K562 (cell line): ENCODE results near the gene POLDIP3. TPM values are rescaled to one million over a fixed set of nuclear protein-coding genes. Genes with fewer than 3 reads are reported as not detected.

Source experiments
- MTA1 ChIP-seq: fragments of 450-650 bp; IDR thresholded peaks from 2 replicates; pipeline ENCODE4 v1.6.1; 2017; ENCODE audit warnings: borderline replicate concordance
- NCOA2 ChIP-seq, 2 experiments: fragments of 450-650 bp; IDR thresholded peaks; 2 replicates each; pipeline ENCODE4 v1.6.1; 2018; ENCODE audit warnings: mild to moderate bottlenecking in 2 of 2, moderate library complexity in 1 of 2; ENCODE audit not compliant: partially characterized antibody in 2 of 2
- NFATC3 ChIP-seq: fragments of 450-650 bp; IDR thresholded peaks from 2 replicates; pipeline ENCODE4 v1.6.1; 2017; ENCODE audit warnings: mild to moderate bottlenecking
- PHF8 ChIP-seq: fragments of 200-600 bp; sonication (generic); IDR thresholded peaks from 2 replicates; pipeline ENCODE4 v1.6.1; 2012; ENCODE audit warnings: mixed run types, mild to moderate bottlenecking, inconsistent platforms, low read length, moderate library complexity, borderline replicate concordance
- RBM34 ChIP-seq: fragments of 200-400 bp; formaldehyde crosslinking; IDR thresholded peaks from 2 replicates; pipeline ENCODE4 v1.6.1; 2018; ENCODE audit warnings: low read length, borderline replicate concordance; ENCODE audit not compliant: insufficient read depth
- SIN3A ChIP-seq, 2 experiments: fragments of 150-350 bp in 1 of 2; IDR thresholded peaks; 2 replicates each; pipeline ENCODE4 v1.6.1; 2011 to 2016; ENCODE audit warnings: borderline replicate concordance in 2 of 2, low read depth in 2 of 2, low read length in 2 of 2, mild to moderate bottlenecking in 2 of 2, moderate library complexity in 2 of 2; ENCODE audit not compliant: control insufficient read depth in 1 of 2
- SMARCC2 ChIP-seq: fragments of 450-650 bp; IDR thresholded peaks from 2 replicates; pipeline ENCODE4 v1.6.1; 2017; ENCODE audit warnings: antibody characterized with exemption, moderate library complexity, mild to moderate bottlenecking, low read depth
- SNRNP70 ChIP-seq: fragments of 200-400 bp; formaldehyde crosslinking; optimal IDR thresholded peaks from 2 replicates; pipeline ENCODE3; 2017; ENCODE audit warnings: low read depth, low read length
- TSHZ1 ChIP-seq: fragments of 250-450 bp; sonication (Bioruptor Pico); IDR thresholded peaks from 2 replicates; pipeline ENCODE4 v1.4.0; 2020; ENCODE audit warnings: mild to moderate bottlenecking, moderate library complexity
- U2AF2 ChIP-seq: fragments of 200-400 bp; formaldehyde crosslinking; optimal IDR thresholded peaks from 2 replicates; pipeline ENCODE3; 2017; ENCODE audit warnings: low read depth, mild to moderate bottlenecking, low read length
- XRCC4 ChIP-seq: IDR thresholded peaks from one replicate; pipeline ENCODE4 v1.6.1; 2011; ENCODE audit not compliant: insufficient read depth, insufficient read length; ENCODE audit errors: extremely low read depth
- ZNF311 ChIP-seq: fragments of 250-450 bp; sonication (Bioruptor Pico); IDR thresholded peaks from 2 replicates; pipeline ENCODE4 v1.4.0; 2020; ENCODE audit warnings: mild to moderate bottlenecking, moderate library complexity
- ZNF318 ChIP-seq, 2 experiments: fragments of 450-650 bp; IDR thresholded peaks; 2 replicates each; pipeline ENCODE4 v1.6.1; 2016; ENCODE audit warnings: mild to moderate bottlenecking in 2 of 2, borderline replicate concordance in 1 of 2, low read depth in 1 of 2, moderate library complexity in 1 of 2
- ZNF384 ChIP-seq: IDR thresholded peaks from 2 replicates; pipeline ENCODE4 v1.6.1; 2012; ENCODE audit warnings: low read depth, low read length, improper control_type of control experiment
- ZNF76 ChIP-seq: fragments of 250-450 bp; sonication (Bioruptor Pico); IDR thresholded peaks from 2 replicates; pipeline ENCODE4 v1.4.0; 2020; ENCODE audit warnings: mild to moderate bottlenecking, moderate library complexity, borderline replicate concordance
- polyA plus RNA-seq, 8 experiments: library from polyadenylated mRNA; depleted of rRNA in 4 of 8; stranded (reverse) in 5 of 8; unstranded in 3 of 8; fragments of >200 nt; fragmentation: Nextera tagmentation in 2 of 8; fragmentation: Illumina TruSeq in 1 of 8; extraction: Ambion mirVana in 2 of 8; extraction: Trizol in 1 of 8; gene quantifications; 2 replicates each; pipeline versions ENCODE4 v1.2.1 to v1.2.3, GENCODE V29; 2011 to 2014; ENCODE audit warnings: inconsistent platforms in 1 of 8, missing spikeins in 1 of 8
- total RNA-seq, 7 experiments: library from RNA; depleted of rRNA in 6 of 7; stranded (reverse); fragments of >200 nt in 6 of 7; fragmentation: Illumina TruSeq in 2 of 7; extraction: Trizol in 2 of 7; gene quantifications; 2 replicates each; pipeline versions ENCODE4 v1.2.1 to v1.2.3, GENCODE V29; 2011 to 2021; ENCODE audit warnings: low replicate concordance in 1 of 7

The POLDIP3 gene
- total and polyA plus RNA-seq, 9 of the 15 experiments (the other 6 are each of a cell fraction or from before 2014, with no cell fraction given) = 14.3 to 53.0 (median 26.3) TPM

GRCh38 chr22:42614312-42615091, at the start of gene POLDIP3 (continued):
- TF ChIP-seq TSHZ1 (no peak), ZNF318 (IDR thresholded peaks at IDR 0.05; ENCODE audit: borderline replicate concordance in 1 of 2, low read depth in 1 of 2) (no peak), NFATC3 (no peak), ZNF311 (CRISPR knock-in tag) (no peak), PHF8 (peak; percentile 87), RBM34 (no peak), SMARCC2 (no peak), XRCC4 (no peak), ZNF384 (no peak), NCOA2 (IDR thresholded peaks at IDR 0.05; ENCODE audit: partially characterized antibody in 2 of 2) (no peak), U2AF2 (no peak), SIN3A (IDR thresholded peaks at IDR 0.05; ENCODE audit: borderline replicate concordance in 2 of 2, control insufficient read depth in 1 of 2, low read depth in 2 of 2, low read length in 2 of 2) (peak in 1 of 2 experiments; percentile 23; a peak in 1 of 4 replicates), SNRNP70 (no peak), ZNF76 (CRISPR knock-in tag) (no peak), MTA1 (no peak)
